ENCODE data around the gene NLRX1. TPM values are rescaled to one million over a fixed set of nuclear protein-coding genes. Genes with fewer than 3 reads are reported as not detected.

The NLRX1 gene
- total and polyA plus RNA-seq, 2 donors (not counting 3 experiments of a cell fraction or from before 2014, with no cell fraction given): 15.1 to 15.5 TPM

- Histone ChIP-seq H3K9me3 (replicated peaks; ENCODE audit: control insufficient read depth, insufficient read depth, low read length) (no peaks in the 10 kb centered on the region), H3K9me1 (replicated peaks; ENCODE audit: control insufficient read depth, extremely low read depth, insufficient read depth, low read length) (no peaks in the 10 kb centered on the region), H3K4me2 (ENCODE audit: insufficient read depth, low read length) (no peak overlapping the region), H3K9ac (replicated peaks; ENCODE audit: extremely low read depth, insufficient read depth, low read length) (no peak overlapping the region), H3K4me1 (ENCODE audit: control insufficient read depth, extremely low read depth, insufficient read depth, low read length) (peaks cover 11% of the 10 kb centered on the region), H3K27ac (ENCODE audit: insufficient read depth, low read depth, low read length) (no peak overlapping the region), H4K20me1 (replicated peaks; ENCODE audit: control insufficient read depth, extremely low read depth, insufficient read depth, low read length) (no peaks in the 10 kb centered on the region), H3K79me2 (ENCODE audit: control insufficient read depth, insufficient read depth, low read length) (no peaks in the 10 kb centered on the region), H3K36me3 (ENCODE audit: control insufficient read depth in 2 of 2, extremely low read depth in 1 of 2, insufficient read depth in 2 of 2, low read length in 2 of 2) (no peaks in the 10 kb centered on the region), H3K27me3 (ENCODE audit: control insufficient read depth in 2 of 2, insufficient read depth in 2 of 2, low read length in 2 of 2) (no peaks in the 10 kb centered on the region), H2AFZ (ENCODE audit: low read depth, low read length) (no peak overlapping the region), H3K4me3 (replicated peaks in 1 of 3; ENCODE audit: insufficient read depth in 1 of 3, low read depth in 1 of 3, low read length in 3 of 3) (no peak overlapping the region)
- no peak for FAIRE-seq
- BruUV-seq (replicated peaks): no TSS peak
- no peak for DNase-seq (ENCODE audit: low read depth, low spot score)
- TF ChIP-seq, protein P1, sequence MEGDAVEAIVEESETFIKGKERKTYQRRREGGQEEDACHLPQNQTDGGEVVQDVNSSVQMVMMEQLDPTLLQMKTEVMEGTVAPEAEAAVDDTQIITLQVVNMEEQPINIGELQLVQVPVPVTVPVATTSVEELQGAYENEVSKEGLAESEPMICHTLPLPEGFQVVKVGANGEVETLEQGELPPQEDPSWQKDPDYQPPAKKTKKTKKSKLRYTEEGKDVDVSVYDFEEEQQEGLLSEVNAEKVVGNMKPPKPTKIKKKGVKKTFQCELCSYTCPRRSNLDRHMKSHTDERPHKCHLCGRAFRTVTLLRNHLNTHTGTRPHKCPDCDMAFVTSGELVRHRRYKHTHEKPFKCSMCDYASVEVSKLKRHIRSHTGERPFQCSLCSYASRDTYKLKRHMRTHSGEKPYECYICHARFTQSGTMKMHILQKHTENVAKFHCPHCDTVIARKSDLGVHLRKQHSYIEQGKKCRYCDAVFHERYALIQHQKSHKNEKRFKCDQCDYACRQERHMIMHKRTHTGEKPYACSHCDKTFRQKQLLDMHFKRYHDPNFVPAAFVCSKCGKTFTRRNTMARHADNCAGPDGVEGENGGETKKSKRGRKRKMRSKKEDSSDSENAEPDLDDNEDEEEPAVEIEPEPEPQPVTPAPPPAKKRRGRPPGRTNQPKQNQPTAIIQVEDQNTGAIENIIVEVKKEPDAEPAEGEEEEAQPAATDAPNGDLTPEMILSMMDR (IDR thresholded peaks at IDR 0.05; ENCODE audit: extremely low read depth in 1 of 2, insufficient read depth in 1 of 2, low read depth in 1 of 2, low read length in 2 of 2): no peak
- no peak for TF ChIP-seq GATA2 (IDR thresholded peaks at IDR 0.05; ENCODE audit: insufficient read depth, insufficient read length, low read depth, low read length)
- no peak for TF ChIP-seq JUN (IDR thresholded peaks at IDR 0.05; ENCODE audit: borderline replicate concordance, insufficient read depth, insufficient read length, low read depth)
- TF ChIP-seq MYC (IDR thresholded peaks at IDR 0.05; ENCODE audit: low read depth, low read length): no peak
- TF ChIP-seq EZH2 (IDR thresholded peaks at IDR 0.05; ENCODE audit: borderline replicate concordance, low read depth, low read length, severe bottlenecking): no peak
- no peak for TF ChIP-seq FOS (IDR thresholded peaks at IDR 0.05; ENCODE audit: borderline replicate concordance, insufficient read depth, low read length)
- TF ChIP-seq, protein P2, sequence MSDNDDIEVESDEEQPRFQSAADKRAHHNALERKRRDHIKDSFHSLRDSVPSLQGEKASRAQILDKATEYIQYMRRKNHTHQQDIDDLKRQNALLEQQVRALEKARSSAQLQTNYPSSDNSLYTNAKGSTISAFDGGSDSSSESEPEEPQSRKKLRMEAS (IDR thresholded peaks at IDR 0.05; ENCODE audit: insufficient read depth, insufficient read length): no peak
- no peak for TF ChIP-seq POLR2AphosphoS5 (IDR thresholded peaks at IDR 0.05; ENCODE audit: insufficient read depth, low read depth, low read length)
- TF ChIP-seq POLR2A (IDR thresholded peaks at IDR 0.05; ENCODE audit: low read depth, low read length): no peak
- intact Hi-C loops (cut with micrococcal nuclease): loop anchor here (1.0 to 2.0 kb wide), 5 partner anchors 10 to 155 kb away; partner anchors contain the start of genes ABCG4 and HINFP
- dilution Hi-C loops (cut with MboI; ENCODE audit: extremely low pct_ligation_motif_present, low sequenced_read_pairs): no loop called here
- POLR2A ChIA-PET: no interaction called here
- CTCF ChIA-PET: interaction anchor here (0.9 to 1.8 kb wide), 2 partner anchors 19 to 28 kb away, joined by 3 to 4 read pairs; partner anchors contain the start of gene ABCG4
Measured at GRCh38 chr11:119167933-119168332, 592 bp upstream of the NLRX1 start.
